ENCODE data around the gene C10orf90.

C10orf90 gene

GRCh38 chr10:126461289-126461940 lies 209.1 kb downstream of the C10orf90 start:
- ChIA-PET POLR2A (no interaction called here), CTCF (no interaction called here)
- TF ChIP-seq ZNF384 (IDR thresholded peaks at IDR 0.05) (no peak), FOXA1 (IDR thresholded peaks at IDR 0.05) (no peak), FOXM1 (IDR thresholded peaks at IDR 0.05; ENCODE audit: borderline replicate concordance) (no peak), SP1 (IDR thresholded peaks at IDR 0.05) (no peak), ELF4 (IDR thresholded peaks at IDR 0.05) (no peak), SUZ12 (IDR thresholded peaks at IDR 0.05) (no peak), FOXK2 (IDR thresholded peaks at IDR 0.05) (no peak), NFRKB (IDR thresholded peaks at IDR 0.05) (no peak), L3MBTL2 (conservative IDR thresholded peaks at IDR 0.05) (no peak), TARDBP (IDR thresholded peaks at IDR 0.05) (no peak), ARNT (IDR thresholded peaks at IDR 0.05) (no peak), BHLHE40 (IDR thresholded peaks at IDR 0.05; ENCODE audit: borderline replicate concordance) (no peak), PKNOX1 (IDR thresholded peaks at IDR 0.05) (no peak), HDGF (IDR thresholded peaks at IDR 0.05; ENCODE audit: borderline replicate concordance) (no peak), LEF1 (IDR thresholded peaks at IDR 0.05; ENCODE audit: borderline replicate concordance) (no peak)
- DNase-seq (ENCODE audit: extremely low spot score), result no peak

GRCh38 chr10:126459878-126460481 lies 210.5 kb downstream of the C10orf90 start:
- ChIA-PET POLR2A (no interaction called here), CTCF (no interaction called here)
- DNase-seq (ENCODE audit: extremely low spot score), result no peak
- TF ChIP-seq ARNT (IDR thresholded peaks at IDR 0.05) (no peak), SP1 (IDR thresholded peaks at IDR 0.05) (no peak), HDGF (IDR thresholded peaks at IDR 0.05; ENCODE audit: borderline replicate concordance) (no peak), ZNF384 (IDR thresholded peaks at IDR 0.05) (no peak)

- CTCF ChIA-PET, result no interaction called here
These were observed 211.3 kb downstream of the C10orf90 start for GRCh38 chr10:126459032-126459831.

GRCh38 chr10:126458466-126458865 lies 212.0 kb downstream of the C10orf90 start:
- POLR2A ChIA-PET, result no interaction called here
- no peak for DNase-seq (ENCODE audit: extremely low spot score)
- CTCF ChIA-PET, result no interaction called here
- TF ChIP-seq ZNF384 (IDR thresholded peaks at IDR 0.05) (no peak), HDGF (IDR thresholded peaks at IDR 0.05; ENCODE audit: borderline replicate concordance) (no peak), CTBP1 (IDR thresholded peaks at IDR 0.05; ENCODE audit: borderline replicate concordance) (no peak), ELF4 (IDR thresholded peaks at IDR 0.05) (no peak)

More at GRCh38 chr10:126459032-126459831, 211.3 kb downstream of the C10orf90 start:
- no peak for DNase-seq (ENCODE audit: extremely low spot score)
- TF ChIP-seq TARDBP (IDR thresholded peaks at IDR 0.05), result no peak
- TF ChIP-seq ELF4 (IDR thresholded peaks at IDR 0.05), result no peak
- POLR2A ChIA-PET, result no interaction called here

- TF ChIP-seq ELF4 (IDR thresholded peaks at IDR 0.05) (no peak), BHLHE40 (IDR thresholded peaks at IDR 0.05; ENCODE audit: borderline replicate concordance) (no peak), CTBP1 (IDR thresholded peaks at IDR 0.05; ENCODE audit: borderline replicate concordance) (no peak), NFRKB (IDR thresholded peaks at IDR 0.05) (no peak), ARNT (IDR thresholded peaks at IDR 0.05) (no peak), TARDBP (IDR thresholded peaks at IDR 0.05) (no peak), PKNOX1 (IDR thresholded peaks at IDR 0.05) (no peak), SP1 (IDR thresholded peaks at IDR 0.05) (no peak), FOXK2 (IDR thresholded peaks at IDR 0.05) (no peak), SUZ12 (IDR thresholded peaks at IDR 0.05) (no peak), L3MBTL2 (conservative IDR thresholded peaks at IDR 0.05) (no peak), HDGF (IDR thresholded peaks at IDR 0.05; ENCODE audit: borderline replicate concordance) (no peak), ZNF384 (IDR thresholded peaks at IDR 0.05) (no peak), FOXA1 (IDR thresholded peaks at IDR 0.05) (no peak), LEF1 (IDR thresholded peaks at IDR 0.05; ENCODE audit: borderline replicate concordance) (no peak), FOXM1 (IDR thresholded peaks at IDR 0.05; ENCODE audit: borderline replicate concordance) (no peak)
- ChIA-PET POLR2A (no interaction called here), CTCF (interaction anchor here (0.6 kb wide), 1 partner anchor 474 kb away, joined by 3 read pairs; no protein-coding TSS in a partner anchor)
- no peak for DNase-seq (ENCODE audit: extremely low spot score)
These were observed 213.9 kb downstream of the C10orf90 start for GRCh38 chr10:126456632-126457031.

- CTCF ChIA-PET, result no interaction called here
- TF ChIP-seq ARNT (IDR thresholded peaks at IDR 0.05), result no peak
- TF ChIP-seq FOXA1 (IDR thresholded peaks at IDR 0.05), result no peak
- TF ChIP-seq HDGF (IDR thresholded peaks at IDR 0.05; ENCODE audit: borderline replicate concordance), result no peak
- no peak for TF ChIP-seq PKNOX1 (IDR thresholded peaks at IDR 0.05)
- TF ChIP-seq BHLHE40 (IDR thresholded peaks at IDR 0.05; ENCODE audit: borderline replicate concordance), result no peak
- no peak for TF ChIP-seq TARDBP (IDR thresholded peaks at IDR 0.05)
- TF ChIP-seq LEF1 (IDR thresholded peaks at IDR 0.05; ENCODE audit: borderline replicate concordance), result no peak
- TF ChIP-seq FOXM1 (IDR thresholded peaks at IDR 0.05; ENCODE audit: borderline replicate concordance), result no peak
- no peak for TF ChIP-seq NFRKB (IDR thresholded peaks at IDR 0.05)
- no peak for TF ChIP-seq CTBP1 (IDR thresholded peaks at IDR 0.05; ENCODE audit: borderline replicate concordance)
- no peak for TF ChIP-seq ELF4 (IDR thresholded peaks at IDR 0.05)
- no peak for TF ChIP-seq FOXK2 (IDR thresholded peaks at IDR 0.05)
- no peak for TF ChIP-seq SUZ12 (IDR thresholded peaks at IDR 0.05)
- no peak for TF ChIP-seq ZNF384 (IDR thresholded peaks at IDR 0.05)
- TF ChIP-seq L3MBTL2 (conservative IDR thresholded peaks at IDR 0.05), result no peak
- no peak for TF ChIP-seq SP1 (IDR thresholded peaks at IDR 0.05)
- POLR2A ChIA-PET, result no interaction called here
- no peak for DNase-seq (ENCODE audit: extremely low spot score)
These were observed 214.6 kb downstream of the C10orf90 start for GRCh38 chr10:126455766-126456405.

Data from HEK293T (cell line).